ENCODE results near the gene FAM118B.

Gene FAM118B

GRCh38 chr11:126173257-126173656 lies 38.3 kb upstream of the FAM118B start:
- TF ChIP-seq MYC (IDR thresholded peaks at IDR 0.05; ENCODE audit: low read depth, low read length), result no peak
- no peak for TF ChIP-seq CTCF (IDR thresholded peaks at IDR 0.05; ENCODE audit: low read depth, low read length)
- TF ChIP-seq POLR2A (IDR thresholded peaks at IDR 0.05; ENCODE audit: extremely low read depth, insufficient read length), result no peak
- no peak for TF ChIP-seq MAX (IDR thresholded peaks at IDR 0.05; ENCODE audit: low read depth, low read length)
- no peak overlapping the region for H3K4me3 ChIP-seq (ENCODE audit: low read depth, low read length)
- no peak for DNase-seq (ENCODE audit: low read depth)

GRCh38 chr11:126174816-126175215 lies 36.8 kb upstream of the FAM118B start:
- no peak overlapping the region for H3K4me3 ChIP-seq (ENCODE audit: low read depth, low read length)
- DNase-seq (ENCODE audit: low read depth), result no peak
- TF ChIP-seq MAX (IDR thresholded peaks at IDR 0.05; ENCODE audit: low read depth, low read length) (no peak), MYC (IDR thresholded peaks at IDR 0.05; ENCODE audit: low read depth, low read length) (no peak), CTCF (IDR thresholded peaks at IDR 0.05; ENCODE audit: low read depth, low read length) (no peak), POLR2A (IDR thresholded peaks at IDR 0.05; ENCODE audit: extremely low read depth, insufficient read length) (no peak)

GRCh38 chr11:126175393-126175792 lies 36.2 kb upstream of the FAM118B start:
- no peak for DNase-seq (ENCODE audit: low read depth)
- no peak overlapping the region for H3K4me3 ChIP-seq (ENCODE audit: low read depth, low read length)
- TF ChIP-seq MYC (IDR thresholded peaks at IDR 0.05; ENCODE audit: low read depth, low read length) (no peak), CTCF (IDR thresholded peaks at IDR 0.05; ENCODE audit: low read depth, low read length) (no peak), MAX (IDR thresholded peaks at IDR 0.05; ENCODE audit: low read depth, low read length) (no peak), POLR2A (IDR thresholded peaks at IDR 0.05; ENCODE audit: extremely low read depth, insufficient read length) (no peak)

GRCh38 chr11:126176853-126177470 lies 34.6 kb upstream of the FAM118B start:
- TF ChIP-seq CTCF (IDR thresholded peaks at IDR 0.05; ENCODE audit: low read depth, low read length), result no peak
- TF ChIP-seq POLR2A (IDR thresholded peaks at IDR 0.05; ENCODE audit: extremely low read depth, insufficient read length), result no peak
- TF ChIP-seq MAX (IDR thresholded peaks at IDR 0.05; ENCODE audit: low read depth, low read length), result no peak
- no peak for TF ChIP-seq MYC (IDR thresholded peaks at IDR 0.05; ENCODE audit: low read depth, low read length)
- peak; percentile 38 for DNase-seq (ENCODE audit: low read depth)
- no peak overlapping the region for H3K4me3 ChIP-seq (ENCODE audit: low read depth, low read length)

GRCh38 chr11:126181939-126182730 lies 29.4 kb upstream of the FAM118B start:
- TF ChIP-seq POLR2A (IDR thresholded peaks at IDR 0.05; ENCODE audit: extremely low read depth, insufficient read length) (no peak), CTCF (IDR thresholded peaks at IDR 0.05; ENCODE audit: low read depth, low read length) (no peak), MAX (IDR thresholded peaks at IDR 0.05; ENCODE audit: low read depth, low read length) (no peak), MYC (IDR thresholded peaks at IDR 0.05; ENCODE audit: low read depth, low read length) (no peak)
- H3K4me3 ChIP-seq (ENCODE audit: low read depth, low read length), result no peak overlapping the region
- peak; percentile 59 for DNase-seq (ENCODE audit: low read depth)
